Activated naive CD4-positive, alpha-beta T cell treated with anti-CD3 and anti-CD28 coated beads, Interleukin-2, amount 50 U/mL, for 72 hours (primary cell): Measurements from ENCODE around the gene SLC16A5. TPM values are rescaled to one million over a fixed set of nuclear protein-coding genes. Genes with fewer than 3 reads are reported as not detected.

Experiments used
- ATAC-seq, 2 donors: fragments of 150-1000 bp; cut with Tn5 transposase; 2 replicates each; pipeline ENCODE4 v1.10.0; 2021; ENCODE audit warnings: mild to moderate bottlenecking in 2 of 2, moderate library complexity in 2 of 2
- DNase-seq, 2 donors: peaks; one replicate each; pipeline ENCODE4 v3.0.0; 2021 to 2022; ENCODE audit warnings: low spot score in 2 of 2
- H3K27ac Mint-ChIP-seq, 2 donors: one replicate each; pipeline ENCODE4 v1.8.0; 2022; ENCODE audit warnings: mild to moderate bottlenecking in 2 of 2, mixed read lengths in 2 of 2
- H3K36me3 Mint-ChIP-seq, 2 donors: one replicate each; pipeline ENCODE4 v1.8.0; 2022; ENCODE audit warnings: mixed read lengths in 2 of 2
- H3K9me3 Mint-ChIP-seq, 2 donors: one replicate each; pipeline ENCODE4 v1.8.0; 2022; ENCODE audit warnings: mixed read lengths in 2 of 2
- total RNA-seq, 2 donors: library from RNA; stranded (reverse); gene quantifications; one replicate each; pipeline ENCODE4 v1.2.3, GENCODE V29; 2022

The SLC16A5 gene
- total RNA-seq, 2 donors from 2014 or later = 6.0 to 10.9 TPM

DNA sequence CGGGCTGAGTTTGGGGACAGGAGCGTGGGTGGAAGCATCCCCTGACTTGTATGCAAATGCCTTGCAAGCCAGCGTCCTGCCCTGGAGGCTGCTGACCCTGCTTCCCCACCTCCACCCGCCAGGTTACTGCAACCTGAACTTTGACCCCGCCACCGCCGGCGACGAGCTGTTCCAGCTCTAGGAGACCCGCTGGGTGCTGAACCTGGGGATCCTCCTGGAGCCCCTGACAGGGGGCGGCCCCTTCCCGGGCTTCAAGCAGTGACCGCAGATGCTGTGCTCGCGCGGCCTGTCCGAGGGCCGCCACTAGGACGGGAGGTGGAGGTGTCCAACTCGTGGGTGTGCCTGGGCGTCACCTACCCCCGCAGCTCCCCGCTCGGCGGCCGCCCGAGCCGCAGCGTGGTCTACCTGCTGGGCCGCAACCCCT is 10.7 kb upstream of the SLC16A5 start:
- Mint-ChIP-seq H3K9me3 (no peaks in the 10 kb centered on the region), H3K36me3 (no peaks in the 10 kb centered on the region), H3K27ac (peak overlapping the region in 1 of 2 donors; percentile 72)
- ATAC-seq = no peak
- no peak for DNase-seq

DNA sequence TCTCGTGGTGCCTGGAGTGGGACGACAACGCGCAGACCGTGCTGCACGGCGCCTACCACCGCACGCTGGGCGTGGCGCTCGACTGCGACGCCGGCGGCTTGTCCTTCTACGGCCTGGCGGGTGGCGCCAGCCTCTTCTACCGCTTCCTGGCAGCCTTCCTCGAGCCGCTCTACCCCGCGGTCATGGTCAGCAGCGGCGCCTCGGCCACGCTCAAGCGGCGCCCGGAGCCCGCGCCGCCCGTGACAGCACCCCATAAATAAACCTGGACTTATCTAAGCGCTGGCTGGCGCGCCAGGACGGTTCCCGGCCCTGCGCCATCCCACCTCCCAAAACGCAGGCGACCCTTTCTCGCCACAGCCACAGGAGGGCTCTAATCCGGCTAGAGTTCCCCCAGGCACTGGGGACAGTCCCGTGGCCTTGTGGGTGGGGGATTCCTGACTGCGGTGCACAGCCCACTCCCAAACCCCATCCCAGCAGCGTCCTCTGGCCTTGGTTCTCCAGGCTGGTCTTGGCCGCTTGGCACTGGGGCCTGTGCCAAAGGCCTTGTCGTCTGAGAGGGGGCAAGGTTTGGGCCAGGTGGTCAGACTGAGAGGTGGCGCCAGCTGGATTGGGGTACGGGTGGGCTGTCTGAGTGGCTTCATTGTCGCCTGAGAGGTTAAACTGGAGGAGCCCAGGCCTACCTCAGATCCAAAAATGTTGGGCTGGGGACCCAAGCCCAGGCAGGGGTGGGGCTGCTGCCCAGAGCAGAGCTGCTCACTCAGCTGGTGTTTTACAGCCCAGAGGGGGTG is 10.1 kb upstream of the SLC16A5 start:
- Mint-ChIP-seq H3K27ac (peak overlapping the region in 1 of 2 donors; percentile 72), H3K9me3 (no peaks in the 10 kb centered on the region), H3K36me3 (no peaks in the 10 kb centered on the region)
- ATAC-seq (peak; percentile 76 to 92), DNase-seq (peak; percentile 42 to 73)

DNA sequence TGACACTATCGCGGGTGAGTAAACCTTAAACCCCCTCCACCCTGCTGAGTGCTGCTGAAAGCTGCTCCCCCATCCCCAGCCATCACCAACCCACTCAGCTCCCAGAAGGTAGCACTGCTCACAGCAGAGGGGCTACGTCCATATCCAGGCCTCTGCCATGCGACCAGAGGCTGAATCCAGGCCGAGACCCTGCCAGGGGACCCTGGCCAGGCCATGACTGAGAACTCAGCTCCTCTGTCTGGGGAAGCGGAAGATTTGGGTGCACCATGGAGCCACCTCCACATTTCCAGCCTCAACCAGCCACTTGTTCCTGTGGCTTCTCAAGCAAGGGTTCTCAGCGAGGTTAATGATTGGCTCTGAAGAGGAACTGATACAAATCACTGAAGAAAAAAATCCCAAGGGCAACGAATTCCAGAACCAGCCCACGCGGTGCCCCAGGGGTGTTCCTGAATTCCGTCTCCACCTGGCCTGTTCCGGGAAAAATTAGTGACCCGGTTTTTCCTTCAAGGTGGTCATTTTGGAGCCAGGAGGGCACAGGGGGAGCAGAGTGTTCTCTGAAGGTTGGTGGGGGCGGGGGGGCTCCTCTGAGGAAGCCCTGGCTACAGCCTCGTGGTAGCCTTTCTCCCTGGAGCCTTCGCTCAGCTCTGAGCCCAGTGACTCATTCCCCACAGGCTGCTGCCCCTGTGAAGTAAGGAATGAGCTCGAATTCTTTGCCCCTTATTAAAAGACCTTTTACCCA is 9.3 kb upstream of the SLC16A5 start:
- Mint-ChIP-seq H3K27ac (no peak overlapping the region), H3K9me3 (no peaks in the 10 kb centered on the region), H3K36me3 (no peaks in the 10 kb centered on the region)
- ATAC-seq = peak in 1 of 2 donors; percentile 27
- DNase-seq = no peak

DNA sequence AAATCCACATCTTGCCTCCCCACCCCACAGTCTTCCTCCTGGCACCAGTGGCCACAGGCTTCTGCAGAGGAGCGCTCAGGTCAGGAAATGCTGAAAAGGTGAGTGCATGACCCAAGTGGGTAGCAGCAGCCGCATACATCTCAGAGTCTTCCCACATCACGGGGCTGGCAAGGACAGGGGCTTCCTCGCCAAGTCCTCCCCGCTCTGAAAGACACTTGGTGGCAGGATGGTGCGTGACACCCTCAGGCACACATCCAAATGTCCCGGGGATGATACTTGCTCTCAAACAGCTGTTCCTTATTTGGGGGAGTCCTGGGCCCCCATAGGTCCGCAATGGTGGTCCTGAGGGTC is 8.8 kb upstream of the SLC16A5 start:
- Mint-ChIP-seq H3K9me3 (no peaks in the 10 kb centered on the region), H3K27ac (no peak overlapping the region), H3K36me3 (no peaks in the 10 kb centered on the region)
- ATAC-seq = no peak
- DNase-seq = no peak

DNA sequence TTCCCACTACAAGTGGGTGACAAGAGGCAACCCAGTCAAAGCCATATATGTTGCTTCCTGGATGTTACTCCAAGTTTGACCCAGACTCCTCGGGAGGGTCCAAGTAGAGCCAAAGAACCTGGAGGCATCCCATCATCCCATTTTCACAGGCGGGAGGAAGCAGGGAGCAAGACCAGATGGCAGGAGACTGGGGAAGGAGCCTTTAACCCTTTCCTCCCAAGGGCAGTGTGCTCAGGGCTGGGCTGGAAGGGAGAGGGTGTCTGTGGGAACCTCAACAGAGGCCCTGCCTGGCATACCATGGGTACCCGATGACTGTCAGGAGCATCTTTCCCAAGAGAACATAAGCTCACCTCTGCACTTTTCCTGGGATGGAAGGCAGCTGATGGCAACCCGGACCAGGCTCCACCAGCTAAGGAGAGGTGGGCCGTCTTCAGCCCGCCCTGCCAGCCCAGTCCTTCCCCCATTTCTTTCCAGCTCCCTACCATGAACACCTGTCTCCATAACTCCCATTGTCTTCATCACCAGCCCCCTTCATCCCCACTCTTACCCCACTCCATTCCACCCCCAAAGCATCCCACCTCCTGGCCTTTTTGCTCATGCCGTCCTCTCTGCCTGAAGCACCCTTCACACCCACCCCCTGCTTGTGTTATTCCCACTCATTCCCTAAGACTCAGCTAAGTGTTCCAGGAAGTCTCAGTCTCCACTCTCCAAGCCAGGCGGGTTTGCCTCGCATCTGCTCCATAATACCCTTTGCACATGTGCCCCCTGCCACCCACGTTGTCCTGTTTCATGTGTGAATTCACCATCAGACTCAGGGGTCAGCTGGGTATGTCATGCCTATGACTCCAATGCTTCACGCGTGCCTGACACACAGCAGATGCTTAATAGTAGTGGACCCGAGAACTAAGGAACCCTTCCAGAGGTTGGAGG is 5.9 kb upstream of the SLC16A5 start:
- ATAC-seq = no peak
- no peaks in the 10 kb centered on the region for H3K9me3 Mint-ChIP-seq
- no peaks in the 10 kb centered on the region for H3K36me3 Mint-ChIP-seq
- no peak overlapping the region for H3K27ac Mint-ChIP-seq
- DNase-seq = no peak

DNA sequence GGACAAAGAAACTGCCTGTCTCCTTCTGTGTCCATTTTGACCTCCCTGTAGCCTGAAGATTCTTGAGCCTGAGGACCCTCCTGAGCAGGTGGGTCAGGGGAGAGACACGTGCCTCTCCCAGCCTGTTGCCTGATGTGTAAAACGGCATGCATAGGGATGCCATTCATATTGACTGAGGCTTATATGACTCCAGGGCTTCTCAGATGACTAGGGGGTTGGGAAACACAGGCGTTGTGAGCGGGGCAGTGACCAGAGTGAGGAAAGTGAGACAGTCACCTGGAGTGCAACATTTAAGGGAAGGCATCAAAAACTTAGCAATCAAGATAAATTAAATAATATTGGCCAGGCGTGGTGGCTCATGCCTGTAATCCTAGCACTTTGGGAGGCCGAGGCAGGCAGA is 5.1 kb upstream of the SLC16A5 start:
- no peaks in the 10 kb centered on the region for H3K9me3 Mint-ChIP-seq
- DNase-seq (no peak), ATAC-seq (no peak)
- H3K36me3 Mint-ChIP-seq = no peaks in the 10 kb centered on the region
- H3K27ac Mint-ChIP-seq = no peak overlapping the region

DNA sequence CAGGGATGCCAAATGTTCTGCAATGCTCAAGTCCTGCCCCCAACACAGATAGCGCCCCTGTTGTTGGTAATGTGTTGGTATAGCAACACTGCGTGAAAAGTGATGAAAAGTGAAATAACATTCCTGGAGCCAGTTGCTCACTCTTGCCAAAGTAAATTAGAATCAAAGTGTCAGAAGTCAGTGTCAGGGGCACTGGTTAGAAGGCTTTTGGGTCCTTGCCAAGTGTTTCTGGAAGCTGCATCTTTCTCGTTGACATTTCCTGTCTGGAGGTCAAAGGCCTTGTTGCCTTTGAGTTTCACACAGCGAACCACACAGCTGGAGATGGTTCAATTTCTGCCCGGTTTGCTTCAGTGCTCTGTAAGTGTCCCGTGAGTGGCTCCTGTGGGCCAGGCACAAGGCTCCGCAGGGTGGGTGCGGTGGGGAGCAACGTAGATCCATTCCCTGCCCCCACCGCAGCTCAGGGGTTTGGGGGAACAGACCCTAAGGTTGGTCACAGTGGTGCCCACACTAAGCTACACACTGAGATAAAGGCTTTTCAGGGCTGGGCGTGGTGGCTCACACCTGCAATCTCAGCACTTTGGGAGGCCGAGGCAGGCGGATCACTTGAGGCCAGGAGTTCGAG is 3.6 kb upstream of the SLC16A5 start:
- no peaks in the 10 kb centered on the region for H3K36me3 Mint-ChIP-seq
- DNase-seq (no peak), ATAC-seq (no peak)
- H3K27ac Mint-ChIP-seq = peak overlapping the region in 1 of 2 donors; percentile 25
- H3K9me3 Mint-ChIP-seq = no peaks in the 10 kb centered on the region

DNA sequence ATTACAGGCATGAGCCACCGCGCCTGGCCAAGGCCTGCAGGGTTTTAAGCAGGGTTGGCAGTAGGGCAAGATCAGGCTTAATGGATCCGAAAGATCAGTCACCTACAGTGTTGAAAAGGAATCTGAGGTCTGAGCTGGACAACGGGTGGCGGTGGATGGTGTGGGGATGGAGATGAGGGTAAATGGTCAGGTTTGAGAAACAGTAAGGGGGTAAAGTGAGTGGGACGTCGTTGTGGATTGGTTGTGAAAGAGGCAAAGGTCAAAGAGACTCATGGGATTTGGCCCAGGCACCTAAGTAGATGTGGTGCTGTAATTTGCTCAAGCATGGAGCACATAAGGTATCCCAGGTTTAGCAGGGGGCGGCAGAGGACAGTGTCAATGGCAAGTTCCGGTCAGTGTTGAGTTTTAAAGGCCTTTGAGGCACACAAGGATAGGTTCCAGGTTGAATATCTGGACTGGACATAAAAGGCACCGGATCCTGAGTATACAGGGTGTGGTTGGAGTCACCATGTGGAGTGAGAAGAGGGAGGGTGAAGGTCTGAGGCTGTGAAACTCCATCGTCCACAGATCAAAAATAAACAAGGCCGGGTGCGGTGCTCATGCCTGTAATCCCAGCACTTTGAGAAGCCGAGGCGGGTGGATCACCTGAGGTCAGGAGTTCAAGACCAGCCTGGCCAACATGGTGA is 1.1 kb upstream of the SLC16A5 start:
- no peak for ATAC-seq
- peak overlapping the region in 1 of 2 donors; percentile 72 for H3K27ac Mint-ChIP-seq

DNA sequence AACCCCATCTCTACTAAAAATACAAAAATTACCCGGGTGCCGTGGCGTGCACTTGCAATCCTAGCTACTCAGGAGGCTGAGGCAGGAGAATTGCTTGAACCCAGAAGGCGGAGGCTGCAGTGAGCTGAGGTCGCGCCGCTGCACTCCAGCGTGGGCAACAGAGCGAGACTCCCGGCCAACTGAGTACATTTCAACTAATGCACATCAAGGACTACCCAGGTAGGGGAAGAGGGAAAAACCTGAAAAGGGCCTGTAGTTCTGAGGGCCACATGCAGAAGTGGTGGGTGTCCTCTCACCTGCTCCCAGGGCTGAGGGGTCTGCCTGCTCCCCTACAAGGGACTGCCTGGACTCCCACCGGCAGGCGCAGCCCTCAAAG is 584 bp upstream of the SLC16A5 start:
- no peaks in the 10 kb centered on the region for H3K9me3 Mint-ChIP-seq
- H3K27ac Mint-ChIP-seq = peak overlapping the region in 1 of 2 donors; percentile 72
- no peak for ATAC-seq
- H3K36me3 Mint-ChIP-seq = no peaks in the 10 kb centered on the region
- no peak for DNase-seq

More for the DNA sequence above, 1.1 kb upstream of the SLC16A5 start:
- no peak for DNase-seq
- H3K36me3 Mint-ChIP-seq = no peaks in the 10 kb centered on the region
- H3K9me3 Mint-ChIP-seq = no peaks in the 10 kb centered on the region

DNA sequence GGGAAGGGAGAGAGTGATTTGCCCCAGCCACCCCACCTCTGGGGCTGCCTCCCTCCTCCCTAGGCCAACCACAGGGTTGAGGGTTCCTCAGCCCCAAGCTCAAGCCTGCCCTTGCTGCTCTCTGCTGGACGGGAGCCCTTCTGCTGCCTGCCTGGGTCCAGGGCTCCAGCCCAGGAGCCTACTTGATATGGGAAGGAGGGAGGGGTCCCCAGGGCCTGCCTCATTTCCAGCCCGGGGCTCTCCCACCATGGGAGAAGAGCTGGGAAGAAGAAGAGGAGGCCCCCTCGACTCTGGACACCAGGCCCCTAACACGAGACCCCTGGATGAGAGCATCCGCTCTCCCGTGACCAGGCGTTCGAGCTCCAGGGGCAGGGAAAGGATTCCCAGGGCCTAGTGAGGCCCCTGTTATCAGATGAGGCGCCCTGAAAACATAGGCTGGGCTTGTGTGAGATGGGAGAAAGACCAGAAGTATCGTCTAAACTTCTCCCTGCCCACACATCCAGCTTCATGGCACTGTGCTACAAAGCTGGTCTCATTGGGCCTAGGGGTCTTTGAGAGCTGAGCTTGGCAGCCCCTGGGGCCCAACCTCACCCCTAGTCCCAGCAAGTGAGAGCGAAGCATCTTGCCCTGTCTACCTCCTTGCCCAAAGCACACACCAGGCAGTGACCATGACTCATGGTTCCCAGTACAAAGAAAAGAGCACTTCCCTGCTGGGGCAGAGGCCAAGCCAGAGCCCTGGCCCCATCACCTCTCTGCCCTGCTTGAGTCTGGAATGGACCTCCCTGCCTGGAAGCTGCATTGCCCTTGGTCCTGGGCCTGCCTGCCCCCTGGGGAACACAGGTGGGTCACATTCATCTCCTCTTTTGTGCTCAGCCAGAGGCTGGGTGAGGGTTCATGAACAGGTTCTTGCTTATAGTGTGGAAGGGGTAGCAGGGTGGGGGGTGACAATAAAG is 987 bp downstream of the SLC16A5 start:
- no peak for DNase-seq
- peak overlapping the region in 1 of 2 donors; percentile 55 for H3K27ac Mint-ChIP-seq

DNA sequence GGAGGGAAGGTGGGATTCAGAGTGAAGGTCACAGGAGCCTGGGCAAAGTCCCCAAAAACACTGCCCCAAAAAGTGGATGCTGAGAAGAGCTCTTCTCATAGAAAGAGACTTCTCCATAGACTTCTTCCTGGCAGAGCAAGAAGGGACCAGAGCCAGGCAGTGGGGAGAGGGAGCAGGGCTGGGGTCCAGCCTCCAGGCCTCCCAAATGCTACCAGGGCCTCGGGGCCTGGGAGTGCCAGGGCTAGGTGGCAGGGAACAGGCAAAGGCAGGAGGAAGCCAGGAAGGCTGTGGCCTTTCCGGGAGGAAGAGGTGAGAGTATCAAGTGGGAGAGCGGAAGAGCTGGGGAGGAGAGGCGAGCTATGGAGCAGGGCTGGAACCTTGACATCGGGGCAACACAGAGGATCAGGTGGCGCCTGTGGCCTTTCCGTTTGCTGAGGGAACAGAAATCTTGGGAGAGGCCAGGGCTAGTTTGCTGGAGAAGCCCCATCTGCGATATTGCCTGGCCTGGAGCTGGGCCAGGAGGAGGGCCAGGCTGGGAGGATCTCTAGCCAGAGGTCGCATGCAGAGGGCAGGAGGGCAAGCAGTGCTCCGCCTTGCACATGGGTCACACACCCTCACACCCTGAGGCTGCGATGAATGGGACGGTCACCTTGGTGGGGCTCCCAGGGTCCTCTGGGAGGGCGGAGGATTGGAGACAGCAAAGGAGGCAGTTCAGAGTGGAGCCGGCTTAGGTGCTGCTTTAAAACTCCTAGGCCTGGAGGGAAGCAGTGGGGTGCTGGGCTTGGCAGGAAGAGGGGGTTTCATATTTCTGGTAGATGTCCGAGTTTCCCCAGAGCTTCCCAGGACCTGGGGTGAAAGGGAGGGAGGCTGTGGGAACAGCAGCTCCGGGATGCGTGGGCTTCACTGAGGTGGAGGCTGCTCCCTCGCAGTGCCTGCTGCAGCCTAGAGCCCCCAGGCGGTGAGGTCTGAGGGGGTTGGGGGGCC is 3.4 kb downstream of the SLC16A5 start:
- H3K27ac Mint-ChIP-seq = peak overlapping the region in 1 of 2 donors; percentile 1
- H3K36me3 Mint-ChIP-seq = no peaks in the 10 kb centered on the region
- DNase-seq (no peak), ATAC-seq (no peak)
- no peaks in the 10 kb centered on the region for H3K9me3 Mint-ChIP-seq

More for the DNA sequence above, 987 bp downstream of the SLC16A5 start:
- H3K9me3 Mint-ChIP-seq = no peaks in the 10 kb centered on the region
- H3K36me3 Mint-ChIP-seq = no peaks in the 10 kb centered on the region
- peak; percentile 47 to 61 for ATAC-seq

DNA sequence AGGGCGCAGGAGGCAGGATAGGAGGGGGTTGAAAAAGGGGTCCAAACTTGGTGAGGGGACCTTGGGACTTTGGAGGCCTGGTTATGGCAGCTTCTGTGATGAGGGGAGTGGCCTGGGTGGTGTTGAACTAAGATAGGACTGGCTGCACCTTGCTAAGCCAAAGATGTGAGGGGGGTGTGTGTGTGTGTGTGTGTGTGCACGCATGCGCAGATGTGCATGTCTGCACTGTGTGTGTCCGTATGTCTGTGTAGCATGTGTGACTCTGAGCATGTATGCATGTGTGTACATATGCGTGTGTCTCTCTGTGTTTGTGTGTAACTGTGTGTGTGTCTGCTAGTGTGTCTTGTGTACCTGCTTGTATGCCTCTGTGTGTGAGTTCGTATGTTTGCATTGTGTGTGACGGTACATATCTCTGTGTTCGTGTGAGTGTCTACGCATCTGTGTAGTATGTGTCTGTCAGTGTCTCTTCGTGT is 4.1 kb downstream of the SLC16A5 start:
- no peaks in the 10 kb centered on the region for H3K9me3 Mint-ChIP-seq
- no peak for DNase-seq
- peak overlapping the region in 1 of 2 donors; percentile 1 for H3K27ac Mint-ChIP-seq
- H3K36me3 Mint-ChIP-seq = no peaks in the 10 kb centered on the region
- no peak for ATAC-seq

DNA sequence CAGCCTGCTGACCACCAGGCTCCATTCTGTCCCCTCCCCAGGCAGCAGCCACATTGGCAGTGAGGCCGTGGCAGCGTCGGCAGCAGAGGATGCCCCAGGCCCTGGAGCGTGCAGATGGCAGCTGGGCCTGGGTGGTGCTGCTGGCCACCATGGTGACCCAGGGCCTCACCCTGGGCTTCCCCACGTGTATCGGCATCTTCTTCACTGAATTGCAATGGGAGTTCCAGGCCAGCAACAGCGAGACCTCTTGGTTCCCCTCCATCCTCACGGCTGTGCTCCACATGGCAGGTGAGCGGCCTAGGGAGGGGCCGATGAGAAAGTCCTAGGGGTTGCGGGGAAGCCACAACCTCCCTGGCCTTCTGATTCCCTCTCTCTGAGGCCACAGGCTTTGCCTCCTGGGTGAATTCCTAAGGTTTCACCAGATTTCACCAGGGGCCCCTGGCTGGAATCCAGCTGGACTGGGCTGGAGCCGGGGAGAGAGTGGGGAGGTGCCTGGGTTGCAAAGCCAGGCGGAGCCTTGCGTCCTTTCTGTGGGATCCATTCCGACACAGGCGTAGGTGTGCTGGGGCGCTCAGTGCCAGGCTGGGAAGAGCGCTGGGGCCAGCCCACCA is 5.9 kb downstream of the SLC16A5 start:
- Mint-ChIP-seq H3K27ac (no peak overlapping the region), H3K36me3 (no peaks in the 10 kb centered on the region), H3K9me3 (no peaks in the 10 kb centered on the region)
- DNase-seq = no peak
- ATAC-seq = no peak
